Cerebellar nuclear complex (tissue), 1 donor: ENCODE measurements around the gene FHDC1.
"Not testable (repeated sequence)": the region's sequence is repeated elsewhere in the genome, so short reads cannot be mapped to it uniquely, and the experiment has no call there.

ENCODE experiments used
- DNase-seq, 2 experiments: peaks; one replicate each; lab custom pipeline; 2025; lab: John Stamatoyannopoulos, UW

Gene FHDC1, protein sequence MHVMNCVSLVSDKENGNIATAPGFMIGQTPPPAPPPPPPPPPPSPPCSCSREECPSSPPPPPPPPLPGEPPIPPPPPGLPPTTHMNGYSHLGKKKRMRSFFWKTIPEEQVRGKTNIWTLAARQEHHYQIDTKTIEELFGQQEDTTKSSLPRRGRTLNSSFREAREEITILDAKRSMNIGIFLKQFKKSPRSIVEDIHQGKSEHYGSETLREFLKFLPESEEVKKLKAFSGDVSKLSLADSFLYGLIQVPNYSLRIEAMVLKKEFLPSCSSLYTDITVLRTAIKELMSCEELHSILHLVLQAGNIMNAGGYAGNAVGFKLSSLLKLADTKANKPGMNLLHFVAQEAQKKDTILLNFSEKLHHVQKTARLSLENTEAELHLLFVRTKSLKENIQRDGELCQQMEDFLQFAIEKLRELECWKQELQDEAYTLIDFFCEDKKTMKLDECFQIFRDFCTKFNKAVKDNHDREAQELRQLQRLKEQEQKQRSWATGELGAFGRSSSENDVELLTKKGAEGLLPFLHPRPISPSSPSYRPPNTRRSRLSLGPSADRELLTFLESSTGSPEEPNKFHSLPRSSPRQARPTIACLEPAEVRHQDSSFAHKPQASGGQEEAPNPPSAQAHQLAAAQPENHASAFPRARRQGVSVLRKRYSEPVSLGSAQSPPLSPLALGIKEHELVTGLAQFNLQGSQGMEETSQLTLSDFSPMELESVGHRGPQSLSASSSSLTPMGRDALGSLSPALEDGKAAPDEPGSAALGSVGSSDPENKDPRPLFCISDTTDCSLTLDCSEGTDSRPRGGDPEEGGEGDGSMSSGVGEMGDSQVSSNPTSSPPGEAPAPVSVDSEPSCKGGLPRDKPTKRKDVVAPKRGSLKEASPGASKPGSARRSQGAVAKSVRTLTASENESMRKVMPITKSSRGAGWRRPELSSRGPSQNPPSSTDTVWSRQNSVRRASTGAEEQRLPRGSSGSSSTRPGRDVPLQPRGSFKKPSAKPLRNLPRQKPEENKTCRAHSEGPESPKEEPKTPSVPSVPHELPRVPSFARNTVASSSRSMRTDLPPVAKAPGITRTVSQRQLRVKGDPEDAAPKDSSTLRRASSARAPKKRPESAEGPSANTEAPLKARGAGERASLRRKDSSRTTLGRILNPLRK

DNA sequence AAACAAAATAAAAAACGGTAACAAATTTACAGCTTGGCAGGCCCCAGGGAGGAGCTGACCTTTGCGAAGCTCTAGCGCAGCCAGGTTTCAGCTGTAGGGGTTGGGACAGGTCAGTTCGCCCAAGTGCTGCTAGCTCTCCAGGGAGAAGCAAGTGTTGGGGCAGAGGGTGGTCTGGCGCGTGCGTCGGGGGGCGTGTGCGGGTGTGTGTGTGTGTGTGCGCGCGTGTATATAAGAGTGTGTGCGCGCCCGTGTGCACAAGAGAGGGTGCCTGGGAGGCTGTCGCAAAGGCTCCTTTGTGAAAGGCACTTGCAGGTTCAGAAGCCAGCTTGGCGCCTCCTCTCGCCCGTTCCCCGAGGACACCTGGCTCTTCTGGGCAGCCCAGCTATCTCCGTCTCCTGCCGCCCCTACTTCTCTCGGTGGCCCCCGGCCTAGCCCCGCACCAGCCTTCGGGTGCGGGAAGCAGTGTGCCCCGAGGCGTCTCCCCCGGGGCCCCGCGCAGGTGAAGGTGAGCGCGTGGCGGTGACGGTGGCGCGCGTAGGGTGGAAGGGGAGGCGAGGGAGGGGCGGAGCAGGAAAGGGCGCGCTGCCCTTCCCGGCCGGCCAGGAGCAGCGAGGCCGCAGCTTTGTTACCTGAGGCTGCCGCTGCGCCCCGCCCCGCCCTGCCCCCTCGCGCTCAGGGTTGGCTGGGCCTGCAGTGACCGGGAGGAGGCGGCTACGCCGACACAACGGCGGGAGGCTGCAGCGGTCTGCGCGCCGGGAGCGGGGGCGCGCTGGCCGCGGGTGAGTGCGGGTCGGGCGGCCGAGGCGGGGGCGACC is at the start of gene FHDC1:
Gene FHDC1, plus strand, starts transcription at position 693 of the 815 bp plus-strand sequence. CDS start 6,735 bp downstream, outside the sequence.
- DNase-seq = no peak

DNA sequence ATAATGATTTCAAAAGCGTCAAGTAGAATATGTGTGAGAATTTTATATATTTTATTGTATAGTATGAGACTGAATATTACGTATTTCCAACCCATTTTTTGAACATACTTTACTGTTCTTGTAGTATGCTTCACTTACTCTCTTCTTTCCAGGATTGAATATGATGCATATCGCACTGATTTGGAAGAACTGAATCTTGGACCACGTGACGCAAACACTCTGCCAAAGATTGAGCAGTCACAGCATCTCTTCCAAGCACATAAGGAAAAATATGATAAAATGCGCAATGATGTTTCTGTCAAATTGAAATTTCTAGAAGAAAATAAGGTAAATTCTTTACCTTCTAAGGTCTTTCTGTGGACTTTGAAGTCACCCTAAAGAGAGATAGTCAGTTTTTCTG is 48.1 kb upstream of the FHDC1 start:
- no peak for DNase-seq

DNA sequence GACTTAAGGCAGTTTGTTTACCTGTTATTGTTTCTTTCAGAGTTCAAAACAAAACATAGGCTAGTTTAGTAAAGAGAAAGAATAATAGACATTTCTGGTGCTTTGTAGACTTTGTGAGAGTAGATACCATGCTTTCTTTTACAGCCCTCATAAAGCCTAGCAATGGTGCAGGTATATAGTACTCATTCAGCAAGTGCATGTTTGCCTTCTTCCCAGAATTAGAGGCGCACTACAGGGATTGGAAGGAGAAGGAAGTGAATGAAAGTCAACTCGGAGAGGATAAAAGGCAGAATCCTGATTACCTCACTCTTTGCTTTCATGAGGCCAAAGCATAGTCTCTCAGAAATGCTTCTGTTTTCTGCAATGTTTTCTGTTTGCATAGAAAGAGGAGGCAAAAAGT is 43.1 kb upstream of the FHDC1 start:
- DNase-seq = no peak

DNA sequence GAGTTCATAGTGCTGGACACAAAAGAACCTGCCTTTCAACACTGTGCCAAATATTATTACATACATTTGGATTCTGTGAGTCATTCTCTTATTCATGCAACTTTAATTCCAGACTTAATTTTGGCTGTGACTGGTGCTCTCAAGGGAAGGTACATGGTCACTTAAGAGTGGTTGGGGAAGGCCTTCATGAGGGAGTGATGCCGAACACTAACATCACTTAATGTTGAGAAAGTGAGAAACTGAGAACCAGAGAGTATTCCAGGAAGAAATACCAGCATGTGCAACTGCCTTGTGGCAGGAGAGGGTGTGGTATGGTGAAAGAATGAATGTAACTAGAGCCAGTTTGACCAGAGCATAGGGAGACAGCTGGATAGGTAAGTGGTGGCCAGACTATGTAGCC is 41.5 kb upstream of the FHDC1 start:
- no peak for DNase-seq

DNA sequence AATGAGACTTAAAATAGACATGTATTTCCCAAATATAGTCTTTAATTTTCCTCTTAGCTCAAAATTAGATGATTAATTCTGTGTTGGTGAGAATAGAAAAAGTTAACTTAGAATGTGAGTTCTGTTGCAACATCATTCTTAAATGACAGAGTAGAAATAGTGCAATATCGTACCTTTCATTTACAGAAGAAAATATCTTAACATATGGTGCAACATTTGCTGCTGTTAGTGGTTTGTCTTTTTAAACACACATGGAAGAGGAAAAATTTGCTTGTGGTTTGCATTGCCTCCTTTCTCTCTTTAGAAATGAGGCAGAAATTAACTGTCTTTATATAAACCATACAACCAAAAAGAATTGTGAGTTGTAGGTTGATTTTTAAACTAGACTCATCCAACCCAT is 39.3 kb upstream of the FHDC1 start:
- no peak for DNase-seq

DNA sequence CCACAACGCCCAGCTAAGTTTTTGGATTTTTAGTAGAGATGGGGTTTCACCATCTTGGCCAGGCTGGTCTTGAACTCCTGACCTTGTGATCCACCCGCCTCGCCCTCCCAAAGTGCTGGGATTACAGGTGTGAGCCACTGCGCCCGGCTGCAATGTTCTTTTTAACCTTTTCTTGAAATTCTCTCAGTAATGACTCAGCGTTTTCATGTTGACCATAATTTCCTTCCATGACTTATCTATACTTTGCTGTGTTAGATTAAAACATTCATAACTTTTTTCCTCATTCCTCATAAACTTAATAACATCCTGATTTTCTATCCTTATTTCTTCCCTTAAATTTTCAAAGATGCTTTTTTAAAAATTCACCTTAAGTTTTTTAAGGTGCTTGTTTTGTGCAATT is 38.0 kb upstream of the FHDC1 start:
- DNase-seq = not testable (repeated sequence)

DNA sequence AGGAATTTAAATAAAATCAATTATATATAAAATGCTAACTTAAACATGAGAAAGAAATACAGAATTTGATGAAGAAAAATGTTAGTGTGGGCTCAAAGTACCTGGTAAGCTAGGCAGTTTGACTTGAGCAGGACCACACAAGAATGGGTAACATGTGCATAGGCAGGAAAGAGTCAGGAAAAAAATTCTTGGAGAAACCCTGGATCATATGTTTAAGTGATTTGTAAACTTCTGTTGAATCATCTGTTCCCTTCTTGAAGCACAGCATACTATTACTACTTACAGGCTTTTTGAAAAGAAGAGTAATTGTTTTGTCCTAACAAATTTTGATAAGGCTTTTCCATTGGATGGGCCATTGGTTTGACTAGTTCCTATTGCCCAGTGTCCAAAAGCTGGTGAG is 37.5 kb upstream of the FHDC1 start:
- DNase-seq = no peak

DNA sequence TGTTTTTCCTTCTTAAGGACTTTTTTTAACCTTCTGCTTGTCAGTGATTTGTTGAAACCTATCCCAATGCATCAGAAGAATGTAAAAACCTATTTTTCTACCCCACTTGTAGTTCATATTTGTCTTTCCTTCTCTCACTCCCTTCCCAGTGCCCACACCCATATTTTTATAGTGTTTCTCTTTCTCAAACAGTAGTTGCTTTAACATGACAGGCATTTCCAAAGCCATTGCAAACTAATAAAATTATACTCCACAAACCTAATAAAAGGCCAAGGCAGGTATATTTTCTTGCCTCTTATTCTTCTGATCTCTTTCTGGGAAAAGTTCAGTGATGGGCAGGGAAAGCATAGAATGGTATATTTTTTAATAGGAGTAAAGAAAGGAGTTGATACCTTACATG is 35.7 kb upstream of the FHDC1 start:
- DNase-seq = no peak

DNA sequence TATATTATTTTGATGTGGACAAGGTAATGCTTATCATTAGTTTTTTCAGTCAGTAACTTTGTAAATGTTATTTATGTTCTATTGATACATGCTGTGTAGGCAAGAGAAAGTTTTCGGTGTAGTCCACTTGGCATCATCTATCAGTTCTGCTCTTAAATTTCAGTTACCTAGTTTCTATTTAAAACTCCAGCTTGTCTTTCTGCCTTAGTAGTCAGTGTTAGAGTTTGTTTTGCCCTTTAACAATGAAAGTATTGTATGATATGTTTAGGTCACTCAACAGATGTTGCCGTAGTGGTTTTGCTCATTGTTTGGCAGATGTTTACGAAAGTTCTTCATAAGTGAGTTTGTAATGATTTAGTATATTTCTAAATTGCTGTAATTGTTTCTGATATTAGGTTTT is 34.9 kb upstream of the FHDC1 start:
- no peak for DNase-seq

DNA sequence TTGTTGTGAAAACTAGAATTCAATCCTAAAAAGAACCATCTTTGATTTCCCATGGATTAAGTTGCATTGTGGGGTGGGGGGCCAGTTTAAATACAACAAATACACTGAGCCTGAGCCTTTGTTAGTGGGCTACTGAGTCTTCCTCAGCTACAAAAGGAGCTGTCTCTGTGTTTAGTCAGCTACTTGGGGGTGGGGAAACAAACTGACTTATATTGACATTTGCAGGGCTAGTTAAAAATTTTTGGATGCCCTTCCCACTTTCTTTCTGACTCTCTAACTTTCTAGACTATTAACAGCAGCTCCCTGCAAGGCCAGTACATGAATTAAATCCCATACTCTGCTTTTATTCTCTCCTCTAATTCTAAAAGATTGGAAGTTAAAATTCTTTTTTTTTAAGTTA is 32.5 kb upstream of the FHDC1 start:
- no peak for DNase-seq

DNA sequence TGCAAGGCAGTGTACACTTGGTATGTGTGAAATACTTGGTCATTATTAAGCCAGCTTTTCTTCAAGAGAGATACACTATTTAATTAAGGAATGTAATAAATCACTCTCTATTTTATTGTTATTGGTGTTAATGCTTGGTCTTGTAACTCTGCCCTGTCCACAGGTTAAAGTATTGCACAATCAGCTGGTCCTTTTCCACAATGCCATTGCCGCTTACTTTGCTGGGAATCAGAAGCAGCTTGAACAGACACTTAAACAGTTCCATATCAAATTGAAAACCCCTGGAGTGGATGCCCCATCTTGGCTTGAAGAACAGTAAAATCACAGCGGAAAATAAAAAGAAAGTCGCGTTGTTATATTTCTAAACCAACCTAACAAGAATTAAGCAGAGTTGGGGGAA is 26.2 kb upstream of the FHDC1 start:
- no peak for DNase-seq

DNA sequence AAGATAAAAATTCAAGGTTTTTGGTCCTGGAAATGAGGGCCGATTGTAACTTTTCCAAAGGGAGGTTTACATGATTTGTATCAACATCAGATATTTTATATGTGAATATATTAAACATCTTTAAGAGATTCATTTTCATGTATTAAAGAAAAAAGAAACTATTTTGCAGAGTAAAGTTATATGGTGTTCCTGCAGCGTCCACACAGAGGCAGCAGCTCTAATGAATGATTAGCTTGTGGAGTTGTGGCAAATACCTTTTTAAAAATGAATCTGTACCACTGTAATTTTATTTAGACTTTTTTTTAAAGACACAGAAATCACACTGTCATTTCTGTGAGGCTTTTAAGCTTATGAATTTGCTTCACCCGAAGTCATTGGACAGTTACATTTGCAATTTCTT is 25.6 kb upstream of the FHDC1 start:
- DNase-seq = no peak

DNA sequence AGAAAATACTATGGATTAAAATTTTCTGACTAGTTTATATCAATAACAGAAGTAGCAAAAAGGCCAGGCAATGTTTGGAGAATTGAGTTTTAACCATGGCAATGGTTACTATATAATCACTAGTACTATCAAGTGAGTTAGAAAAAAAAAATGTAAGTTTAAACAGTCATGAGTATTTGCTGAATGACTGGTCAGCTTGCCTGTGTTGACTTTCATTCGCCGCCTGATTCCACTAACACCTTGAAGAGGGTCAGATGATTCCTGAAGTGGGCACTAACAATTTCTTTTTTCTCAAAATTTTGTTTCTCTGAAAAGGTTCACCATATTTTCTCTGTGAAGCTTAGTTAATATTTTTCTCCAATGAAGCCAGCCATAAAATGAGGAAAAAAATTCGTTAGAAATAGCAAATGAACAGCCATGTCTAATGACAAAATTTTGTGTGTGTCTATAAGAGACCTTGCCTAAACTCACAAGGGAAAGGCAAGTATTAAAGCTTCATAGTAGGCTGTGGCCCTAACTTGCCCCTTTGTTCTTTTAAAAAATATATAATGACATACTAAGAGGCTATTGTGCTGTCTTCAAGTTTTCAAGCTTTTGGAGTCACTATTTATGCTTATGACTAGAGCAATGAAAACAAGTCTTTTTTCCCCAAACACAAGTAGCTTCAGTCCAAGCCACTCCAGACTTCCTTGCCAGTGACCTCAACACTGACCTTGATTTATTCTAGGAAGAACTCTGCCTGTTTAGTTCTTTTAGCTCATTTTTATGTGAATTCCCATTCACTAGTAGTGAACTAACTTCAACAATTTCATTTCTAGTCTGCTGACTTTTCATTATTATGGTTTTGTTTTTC is 18.4 kb upstream of the FHDC1 start:
- DNase-seq = no peak

DNA sequence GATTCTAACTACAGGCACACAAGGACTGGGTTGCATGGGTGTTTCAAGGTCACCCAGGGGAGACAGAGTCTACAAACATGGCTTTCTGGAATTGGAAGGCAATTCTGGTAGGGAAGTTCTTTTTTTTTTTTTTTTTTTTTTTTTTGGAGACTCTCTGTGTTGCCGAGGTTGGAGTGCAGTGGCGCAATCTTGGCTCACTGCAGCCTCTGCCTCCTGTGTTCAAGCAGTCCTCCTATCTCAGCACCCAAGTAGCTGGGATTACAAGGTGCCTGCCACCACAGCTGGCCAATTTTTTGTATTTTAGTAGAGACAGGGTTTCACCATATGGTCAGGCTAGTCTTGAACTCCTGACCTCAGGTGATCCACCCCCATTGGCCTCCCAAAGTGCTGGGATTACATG is 16.3 kb upstream of the FHDC1 start:
- no peak for DNase-seq

DNA sequence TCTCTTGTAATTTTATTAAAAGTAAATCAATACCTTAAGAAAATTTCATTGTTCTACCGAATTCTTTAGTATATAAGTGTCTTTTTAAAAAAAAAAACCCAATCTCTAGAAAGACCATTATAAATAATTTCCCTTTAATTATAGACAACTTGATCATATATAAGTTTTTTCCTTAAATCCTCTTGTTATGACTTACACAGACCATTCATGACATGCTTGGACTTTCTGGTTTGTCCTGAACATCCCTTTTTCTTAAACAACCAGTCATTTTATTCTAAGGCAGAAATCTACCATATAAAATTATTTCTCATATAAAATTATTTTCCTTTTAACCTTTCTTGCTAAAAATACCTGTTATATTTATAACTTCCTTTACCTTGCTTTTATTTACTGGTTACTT is 15.4 kb upstream of the FHDC1 start:
- DNase-seq = no peak

DNA sequence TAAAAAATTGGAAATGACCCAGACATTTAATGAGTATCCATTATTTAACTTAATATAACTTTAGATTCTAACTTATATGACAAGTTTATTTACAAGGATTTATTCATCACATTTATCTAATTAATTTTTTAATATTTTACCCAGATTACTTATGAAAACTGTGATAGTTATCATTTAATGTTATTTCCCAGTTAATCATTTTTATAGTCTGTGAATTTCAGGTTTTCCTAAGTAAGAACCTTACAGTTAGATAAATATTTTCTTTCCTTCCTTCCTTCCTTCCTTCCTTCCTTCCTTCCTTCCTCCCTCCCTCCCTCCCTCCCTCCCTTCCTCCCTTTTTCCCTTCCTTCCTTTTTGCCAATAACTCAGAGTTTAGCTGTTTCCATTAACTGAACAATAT is 14.8 kb upstream of the FHDC1 start:
- no peak for DNase-seq

DNA sequence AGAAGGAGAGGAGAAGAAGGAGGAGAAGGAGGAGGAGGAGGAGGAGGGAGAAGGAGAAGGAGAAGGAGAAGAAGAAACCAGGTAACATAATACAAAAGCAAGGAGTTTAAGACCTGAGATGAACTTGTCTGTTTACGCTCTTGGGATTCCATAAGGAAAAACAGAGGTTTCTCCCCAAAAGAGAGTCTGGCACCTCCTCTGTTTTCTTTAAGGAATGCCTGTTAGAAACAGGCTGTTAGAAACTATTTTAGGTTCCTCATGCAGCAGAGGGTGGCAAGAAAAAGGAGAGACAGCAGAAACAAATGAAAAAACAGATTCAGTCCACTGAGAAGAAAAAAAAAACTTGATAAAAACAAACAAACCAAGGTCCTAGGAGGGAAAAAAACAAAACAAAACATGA is 10.3 kb upstream of the FHDC1 start:
- DNase-seq = no peak

DNA sequence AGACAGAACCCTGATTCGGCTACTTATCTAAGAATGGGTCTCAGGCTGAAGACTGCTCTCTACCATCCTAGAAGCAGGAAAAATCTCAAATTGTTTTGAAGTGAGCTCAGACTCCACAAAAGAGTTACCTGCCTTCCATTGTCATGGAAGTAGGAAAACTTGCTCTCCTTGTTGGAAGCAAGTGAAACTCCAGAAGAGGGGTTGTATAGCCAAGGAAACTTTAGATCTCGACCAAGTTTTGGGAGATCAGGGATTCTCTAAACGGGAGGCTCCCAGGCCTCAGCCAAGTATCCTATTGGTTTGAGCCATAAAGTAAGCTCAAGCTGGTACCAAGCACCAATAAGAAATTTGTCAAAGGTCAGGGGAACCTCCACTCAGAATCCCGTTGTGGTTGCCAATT is 9.2 kb upstream of the FHDC1 start:
- DNase-seq = no peak

DNA sequence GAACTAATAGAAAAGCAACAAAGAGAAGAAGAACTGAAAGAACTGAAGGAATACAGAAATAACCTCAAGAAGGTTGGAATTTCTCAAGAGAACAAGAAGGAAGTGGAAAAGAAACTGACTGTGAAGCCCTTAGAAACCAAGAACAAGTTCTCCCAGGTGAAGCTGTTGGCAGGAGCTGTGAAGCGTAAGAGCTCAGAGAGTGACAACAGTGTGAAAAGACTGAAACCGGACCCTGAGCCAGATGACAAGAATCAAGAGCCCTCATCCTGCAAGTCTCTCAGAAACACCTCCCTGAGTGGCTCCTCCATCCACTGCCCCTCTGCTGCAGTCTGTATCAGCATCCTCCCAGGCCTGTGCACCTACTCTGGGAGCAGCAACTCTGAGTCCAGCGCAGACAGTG is 8.4 kb upstream of the FHDC1 start:
- DNase-seq = no peak

DNA sequence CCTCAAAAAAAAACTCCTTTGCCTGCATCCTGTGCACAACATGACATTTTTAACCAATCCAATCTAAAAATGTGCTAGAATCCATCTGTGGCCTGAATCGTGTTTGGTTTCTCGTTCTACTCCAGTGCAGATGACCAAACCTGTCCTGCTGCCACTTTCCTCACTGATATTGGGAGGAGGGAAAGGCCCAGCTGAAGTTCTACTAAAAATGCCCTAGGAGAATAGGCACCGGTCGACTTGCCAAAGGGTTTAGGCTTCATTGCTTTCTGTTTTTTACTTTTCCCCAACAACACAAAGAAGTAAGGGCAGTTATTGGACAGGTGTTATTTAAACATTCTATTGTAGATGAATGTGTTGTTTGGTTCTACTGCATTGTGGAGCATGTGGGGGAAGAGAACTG is 7.8 kb upstream of the FHDC1 start:
- DNase-seq = no peak

DNA sequence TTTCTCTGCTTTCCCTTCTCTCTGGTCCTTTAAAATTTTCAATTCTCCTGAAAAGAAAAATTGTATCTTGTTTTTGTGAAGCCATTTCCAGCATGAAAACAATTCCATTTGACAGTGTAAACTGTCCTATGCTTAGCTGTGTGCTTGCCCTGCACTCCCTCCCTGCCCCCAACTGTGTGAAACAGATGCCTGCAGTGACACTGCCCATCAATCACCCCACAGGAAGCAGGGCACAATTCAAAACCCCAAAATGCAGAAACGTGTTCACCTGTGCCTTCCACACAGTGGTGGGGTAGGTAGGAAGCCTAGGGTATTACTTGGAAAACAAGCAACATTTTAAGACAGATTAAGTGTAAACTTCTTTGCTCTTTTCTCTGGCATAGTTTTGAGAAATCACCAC is 6.2 kb upstream of the FHDC1 start:
- no peak for DNase-seq
